ENCODE measurements around the gene RAB39A.

RAB39A gene

GRCh38 chr11:107961480-107961879, 33.2 kb downstream of the RAB39A start:
- no peak overlapping the region for H3K4me3 ChIP-seq (replicated peaks; ENCODE audit: low read depth, low read length)
- DNase-seq (ENCODE audit: extremely low read depth, low read depth): no peak
- no peak for TF ChIP-seq CTCF (IDR thresholded peaks at IDR 0.05; ENCODE audit: low read depth, low read length, missing control alignments)

GRCh38 chr11:107962181-107962580, 33.9 kb downstream of the RAB39A start:
- TF ChIP-seq CTCF (IDR thresholded peaks at IDR 0.05; ENCODE audit: low read depth, low read length, missing control alignments): no peak
- H3K4me3 ChIP-seq (replicated peaks; ENCODE audit: low read depth, low read length): no peak overlapping the region
- DNase-seq (ENCODE audit: extremely low read depth, low read depth): no peak

- TF ChIP-seq CTCF (IDR thresholded peaks at IDR 0.05; ENCODE audit: low read depth, low read length, missing control alignments): no peak
These were observed 34.8 kb downstream of the RAB39A start for GRCh38 chr11:107963091-107963490.

DNA sequence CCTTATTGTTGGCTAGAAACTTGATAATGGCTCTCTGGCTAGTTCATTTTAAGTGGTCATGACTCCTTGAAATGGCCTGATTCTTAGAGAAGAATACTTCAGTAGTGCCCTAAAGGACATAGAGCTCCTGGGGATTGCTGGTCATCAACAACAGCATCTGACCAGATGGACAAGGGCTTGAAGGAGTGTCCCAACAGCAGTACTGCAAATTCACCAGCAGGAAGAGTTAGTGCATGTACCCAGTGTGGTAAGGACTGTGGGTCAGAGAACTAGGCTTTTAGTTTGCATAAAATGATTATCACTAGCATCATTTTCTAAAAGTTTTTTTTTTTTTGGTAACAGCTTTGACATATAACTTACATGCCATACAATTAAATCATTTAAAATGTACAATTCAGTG, 41.0 kb downstream of the RAB39A start:
- no peak overlapping the region for H3K4me3 ChIP-seq (replicated peaks; ENCODE audit: low read depth, low read length)
- TF ChIP-seq CTCF (IDR thresholded peaks at IDR 0.05; ENCODE audit: low read depth, low read length, missing control alignments): no peak
- DNase-seq (ENCODE audit: extremely low read depth, low read depth): no peak

More at GRCh38 chr11:107963091-107963490, 34.8 kb downstream of the RAB39A start:
- H3K4me3 ChIP-seq (replicated peaks; ENCODE audit: low read depth, low read length): no peak overlapping the region
- no peak for DNase-seq (ENCODE audit: extremely low read depth, low read depth)

- TF ChIP-seq CTCF (IDR thresholded peaks at IDR 0.05; ENCODE audit: low read depth, low read length, missing control alignments): no peak
- no peak overlapping the region for H3K4me3 ChIP-seq (replicated peaks; ENCODE audit: low read depth, low read length)
- DNase-seq (ENCODE audit: extremely low read depth, low read depth): no peak
These were observed 41.8 kb downstream of the RAB39A start for GRCh38 chr11:107970049-107970448.

DNA sequence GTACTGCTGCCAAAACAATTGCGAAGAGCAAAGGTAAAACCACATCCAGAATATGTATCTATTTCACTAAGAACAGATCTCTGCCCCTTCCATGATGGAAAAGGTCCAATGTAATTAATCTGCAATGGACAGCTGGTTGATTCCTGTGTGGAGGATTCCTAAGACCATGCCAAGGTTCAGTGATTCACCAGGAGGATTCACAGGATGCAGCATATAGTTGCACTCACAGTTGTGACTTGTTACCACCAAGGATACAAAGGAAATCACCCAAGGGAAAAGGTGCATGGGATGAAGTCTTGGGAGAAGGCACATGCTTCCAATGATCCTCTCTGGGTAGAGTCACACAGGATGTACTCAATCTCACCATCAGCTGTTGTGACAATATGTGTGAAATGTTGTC, 45.4 kb downstream of the RAB39A start:
- TF ChIP-seq CTCF (IDR thresholded peaks at IDR 0.05; ENCODE audit: low read depth, low read length, missing control alignments): no peak
- no peak for DNase-seq (ENCODE audit: extremely low read depth, low read depth)
- H3K4me3 ChIP-seq (replicated peaks; ENCODE audit: low read depth, low read length): no peak overlapping the region

GRCh38 chr11:107988397-107989158, 60.3 kb downstream of the RAB39A start:
- TF ChIP-seq CTCF (IDR thresholded peaks at IDR 0.05; ENCODE audit: low read depth, low read length, missing control alignments): no peak
- DNase-seq (ENCODE audit: extremely low read depth, low read depth): no peak
- H3K4me3 ChIP-seq (replicated peaks; ENCODE audit: low read depth, low read length): no peak overlapping the region

Data from HFF-Myc (cell line).